AG09309 (cell line): ENCODE measurements around the gene ANO9.

ENCODE experiments used
- DNase-seq: peaks from one replicate; pipeline ENCODE4 v3.0.0-alpha.2; 2010; ENCODE audit warnings: low read depth
- H3K4me3 ChIP-seq: 2 replicates; pipeline ENCODE4 v1.5.1; 2011; ENCODE audit warnings: mild to moderate bottlenecking, low read depth, low read length, moderate library complexity; ENCODE audit not compliant: control insufficient read depth
- TF ChIP-seq, protein P1 (sequence below): IDR thresholded peaks from 2 replicates; pipeline ENCODE4 v1.5.1; 2011; ENCODE audit warnings: mild to moderate bottlenecking, low read depth, low read length, inconsistent platforms; ENCODE audit not compliant: insufficient read depth, control insufficient read depth; ENCODE audit errors: missing control alignments

The ANO9 gene

DNA sequence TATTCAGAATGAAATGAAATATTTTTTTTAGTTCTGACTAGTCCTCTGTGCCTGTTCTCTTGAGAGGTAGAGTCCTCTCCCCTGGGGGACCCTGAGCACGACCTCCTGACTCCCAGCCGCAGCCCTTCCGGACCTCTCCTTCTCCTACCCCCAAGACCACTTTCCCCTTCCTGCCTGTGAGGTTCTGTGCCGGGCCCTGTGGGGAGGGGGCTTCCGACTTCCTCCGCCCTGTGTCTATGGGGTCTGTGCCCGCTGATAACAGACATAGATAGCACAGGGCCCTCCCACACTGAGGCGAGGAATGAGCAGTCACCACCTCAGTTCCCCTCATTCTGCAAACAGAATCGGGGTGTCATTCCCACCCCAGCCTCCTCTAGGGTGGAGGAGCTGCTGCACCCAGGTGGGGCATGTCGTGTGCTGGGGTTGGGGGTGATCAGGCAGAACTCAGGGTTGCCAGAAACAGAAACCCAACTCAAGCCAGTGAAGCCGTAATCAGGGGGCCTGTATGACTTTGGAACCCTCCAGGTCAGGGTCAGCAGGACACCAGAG, 59.7 kb downstream of the ANO9 start:
- DNase-seq = no peak
- no peak overlapping the region for H3K4me3 ChIP-seq
- TF ChIP-seq, protein P1, sequence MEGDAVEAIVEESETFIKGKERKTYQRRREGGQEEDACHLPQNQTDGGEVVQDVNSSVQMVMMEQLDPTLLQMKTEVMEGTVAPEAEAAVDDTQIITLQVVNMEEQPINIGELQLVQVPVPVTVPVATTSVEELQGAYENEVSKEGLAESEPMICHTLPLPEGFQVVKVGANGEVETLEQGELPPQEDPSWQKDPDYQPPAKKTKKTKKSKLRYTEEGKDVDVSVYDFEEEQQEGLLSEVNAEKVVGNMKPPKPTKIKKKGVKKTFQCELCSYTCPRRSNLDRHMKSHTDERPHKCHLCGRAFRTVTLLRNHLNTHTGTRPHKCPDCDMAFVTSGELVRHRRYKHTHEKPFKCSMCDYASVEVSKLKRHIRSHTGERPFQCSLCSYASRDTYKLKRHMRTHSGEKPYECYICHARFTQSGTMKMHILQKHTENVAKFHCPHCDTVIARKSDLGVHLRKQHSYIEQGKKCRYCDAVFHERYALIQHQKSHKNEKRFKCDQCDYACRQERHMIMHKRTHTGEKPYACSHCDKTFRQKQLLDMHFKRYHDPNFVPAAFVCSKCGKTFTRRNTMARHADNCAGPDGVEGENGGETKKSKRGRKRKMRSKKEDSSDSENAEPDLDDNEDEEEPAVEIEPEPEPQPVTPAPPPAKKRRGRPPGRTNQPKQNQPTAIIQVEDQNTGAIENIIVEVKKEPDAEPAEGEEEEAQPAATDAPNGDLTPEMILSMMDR = no peak

DNA sequence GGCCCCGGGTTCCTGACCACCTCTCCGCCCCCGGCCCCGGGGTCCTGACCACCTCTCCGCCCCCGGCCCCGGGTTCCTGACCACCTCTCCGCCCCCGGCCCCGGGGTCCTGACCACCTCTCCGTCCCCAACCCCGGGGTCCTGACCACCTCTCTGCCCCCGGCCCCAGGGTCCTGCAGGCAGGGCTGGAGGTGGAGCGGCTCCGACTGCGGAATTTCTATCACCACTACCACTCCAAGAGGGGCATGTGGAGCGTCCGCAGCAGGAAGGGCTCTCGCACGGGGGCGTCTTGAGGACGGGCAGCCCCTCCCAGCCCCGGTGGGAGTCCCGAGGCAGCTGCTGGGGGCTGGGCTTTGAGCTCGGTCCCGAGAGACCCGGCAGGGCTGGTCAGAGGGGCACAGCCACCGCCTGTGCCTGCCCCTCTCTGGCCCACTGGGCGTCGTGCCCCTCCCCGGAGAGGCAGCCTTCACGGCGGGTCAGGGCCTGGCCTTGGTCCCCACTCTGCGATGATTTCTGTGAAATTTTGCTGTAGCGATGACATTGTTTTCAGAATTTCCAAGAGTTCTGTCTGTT, 60.2 kb downstream of the ANO9 start:
- DNase-seq = no peak
- no peak overlapping the region for H3K4me3 ChIP-seq
- TF ChIP-seq, protein P1 = no peak

DNA sequence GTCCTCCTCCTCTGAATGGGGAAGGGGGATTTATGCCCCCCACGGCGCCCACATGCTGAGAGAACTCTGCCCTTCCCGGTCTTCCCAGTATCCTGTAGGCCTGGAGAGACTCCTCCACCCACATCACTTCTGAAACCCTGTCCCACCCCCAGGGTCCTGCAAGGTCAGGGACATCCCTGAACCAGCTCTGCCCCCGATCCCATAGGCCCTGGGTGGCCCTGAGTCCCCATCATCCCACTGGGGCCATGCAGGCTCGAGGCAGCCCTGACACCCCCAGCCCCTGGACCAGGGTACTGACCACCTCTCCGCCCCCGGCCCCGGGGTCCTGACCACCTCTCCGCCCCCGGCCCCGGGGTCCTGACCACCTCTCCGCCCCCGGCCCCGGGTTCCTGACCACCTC, 60.8 kb downstream of the ANO9 start:
- TF ChIP-seq, protein P1 = no peak
- no peak for DNase-seq

DNA sequence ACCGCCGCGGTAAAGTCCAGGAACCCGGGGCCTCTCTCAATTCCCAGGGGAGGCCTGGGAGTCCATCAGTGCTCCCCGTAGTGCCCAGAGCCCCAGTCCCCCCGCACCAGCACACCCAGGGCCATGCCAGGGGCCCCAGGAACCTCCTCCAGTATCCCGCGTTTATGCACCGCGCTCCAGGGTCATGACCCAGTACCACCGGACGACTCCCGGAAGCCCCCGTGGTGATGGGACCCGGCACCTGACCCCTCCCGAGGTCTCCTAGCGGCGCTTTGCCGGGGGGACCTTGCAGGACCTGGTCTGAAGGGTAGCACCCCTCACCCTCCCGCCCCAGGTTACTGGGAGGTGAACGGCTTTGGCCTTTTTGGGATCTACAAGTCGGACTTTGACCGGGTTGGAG, 61.3 kb downstream of the ANO9 start:
- DNase-seq = no peak
- TF ChIP-seq, protein P1 = no peak
- H3K4me3 ChIP-seq = no peak overlapping the region

More for the DNA sequence above, 60.8 kb downstream of the ANO9 start:
- H3K4me3 ChIP-seq = no peak overlapping the region

DNA sequence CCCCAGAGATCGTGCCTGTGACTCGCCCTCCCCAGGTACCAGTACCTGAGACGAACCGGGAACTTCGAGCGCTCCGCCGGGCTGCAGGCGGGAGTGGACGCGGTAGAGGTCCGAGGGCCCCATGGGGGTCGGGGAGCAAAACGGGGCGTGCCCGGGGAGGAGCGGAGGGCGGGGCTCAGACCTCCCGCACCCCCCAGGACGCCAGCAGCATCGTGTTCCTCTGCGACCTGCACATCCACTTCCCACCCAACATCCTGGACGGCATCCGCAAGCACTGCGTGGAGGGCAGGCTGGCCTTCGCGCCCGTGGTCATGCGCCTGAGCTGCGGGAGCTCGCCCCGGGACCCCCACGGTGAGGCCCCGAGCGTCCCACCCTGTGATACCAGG, 61.7 kb downstream of the ANO9 start:
- no peak overlapping the region for H3K4me3 ChIP-seq
- no peak for DNase-seq
- TF ChIP-seq, protein P1 = no peak

DNA sequence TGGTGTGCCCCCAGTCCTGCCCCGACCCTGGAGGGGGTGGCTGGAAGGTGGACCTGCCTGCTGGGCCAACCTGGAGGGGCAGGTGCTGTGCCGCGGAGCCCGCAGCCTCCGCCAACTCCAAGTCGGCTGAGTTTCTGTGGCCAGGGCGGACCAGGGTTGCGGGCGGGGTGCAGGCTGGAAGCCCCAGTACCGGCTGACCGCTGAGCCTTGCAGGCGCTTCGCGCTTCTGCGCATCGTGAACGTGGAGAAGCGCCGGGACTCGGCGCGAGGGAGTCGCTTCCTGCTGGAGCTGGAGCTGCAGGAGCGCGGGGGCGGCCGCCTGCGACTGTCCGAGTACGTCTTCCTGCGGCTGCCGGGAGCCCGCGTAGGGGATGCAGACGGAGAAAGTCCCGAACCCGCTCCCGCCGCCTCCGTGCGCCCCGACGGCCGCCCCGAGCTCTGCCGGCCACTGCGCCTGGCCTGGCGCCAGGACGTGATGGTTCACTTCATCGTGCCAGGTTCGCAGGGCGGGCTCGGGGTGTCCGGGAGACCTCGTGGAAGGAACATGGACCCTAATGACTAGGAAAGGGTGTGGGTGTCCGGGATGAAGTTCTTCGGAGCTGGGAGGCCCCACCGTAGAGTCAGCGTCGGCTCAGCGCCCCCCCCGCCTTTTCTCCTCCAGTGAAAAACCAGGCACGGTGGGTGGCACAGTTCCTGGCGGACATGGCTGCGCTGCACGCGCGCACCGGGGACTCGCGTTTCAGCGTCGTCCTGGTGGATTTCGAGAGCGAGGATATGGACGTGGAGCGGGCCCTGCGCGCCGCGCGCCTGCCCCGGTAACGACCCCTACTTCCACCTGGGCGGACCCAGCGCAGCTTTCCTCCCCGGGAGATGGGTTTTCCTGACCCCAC, 62.4 kb downstream of the ANO9 start:
- no peak overlapping the region for H3K4me3 ChIP-seq
- TF ChIP-seq, protein P1 = no peak
- no peak for DNase-seq
